OCI-LY1 (cell line): ENCODE measurements around the gene SIX2.

Experiments used
- H2AFZ ChIP-seq: fragments of 200-600 bp; sonication (generic), shearing (Covaris generic); 2 replicates; pipeline ENCODE4 v1.6.0; 2014; ENCODE audit warnings: antibody characterized with exemption, mild to moderate bottlenecking, low read length
- H3F3A ChIP-seq: fragments of 200-600 bp; sonication (generic), shearing (Covaris generic); 2 replicates; pipeline ENCODE4 v1.6.0; 2014; ENCODE audit warnings: mild to moderate bottlenecking, antibody characterized with exemption, low read length, moderate library complexity; ENCODE audit not compliant: insufficient read depth
- H3K27ac ChIP-seq: fragments of 200-600 bp; sonication (generic); 2 replicates; pipeline ENCODE4 v1.5.1; 2014; ENCODE audit warnings: low read length, mixed run types, mild to moderate bottlenecking, low read depth; ENCODE audit not compliant: poor library complexity, severe bottlenecking
- H3K27me3 ChIP-seq: fragments of 200-600 bp; sonication (generic); 2 replicates; pipeline ENCODE4 v1.6.0; 2014; ENCODE audit warnings: antibody characterized with exemption, mild to moderate bottlenecking, low read length, moderate library complexity; ENCODE audit not compliant: insufficient read depth
- H3K36me3 ChIP-seq: fragments of 200-600 bp; sonication (generic); 2 replicates; pipeline ENCODE4 v1.6.1; 2014; ENCODE audit warnings: mild to moderate bottlenecking, antibody characterized with exemption, low read length, moderate library complexity, mixed read lengths; ENCODE audit not compliant: insufficient read depth
- H3K4me1 ChIP-seq: fragments of 200-600 bp; sonication (generic); 2 replicates; pipeline ENCODE4 v1.5.1; 2014; ENCODE audit warnings: mild to moderate bottlenecking, low read length, moderate library complexity; ENCODE audit not compliant: insufficient read depth, severe bottlenecking
- H3K4me2 ChIP-seq: fragments of 200-600 bp; sonication (generic), shearing (Covaris generic); 2 replicates; pipeline ENCODE4 v1.6.1; 2014; ENCODE audit warnings: low read length
- H3K4me3 ChIP-seq: fragments of 200-600 bp; sonication (generic); 2 replicates; pipeline ENCODE4 v1.5.1; 2014; ENCODE audit warnings: low read length, low read depth, mild to moderate bottlenecking, mixed read lengths; ENCODE audit not compliant: poor library complexity, severe bottlenecking
- H3K79me2 ChIP-seq: fragments of 200-600 bp; shearing (Covaris generic); 2 replicates; pipeline ENCODE4 v1.6.1; 2016; ENCODE audit warnings: mixed run types, low read length, mixed read lengths; ENCODE audit not compliant: insufficient read depth
- H3K9ac ChIP-seq: fragments of 200-600 bp; sonication (generic), shearing (Covaris generic); 2 replicates; pipeline ENCODE4 v1.6.1; 2014; ENCODE audit warnings: mild to moderate bottlenecking, low read length, mixed read lengths
- H3K9me2 ChIP-seq: fragments of 200-600 bp; sonication (generic), shearing (Covaris generic); 2 replicates; pipeline ENCODE4 v1.6.1; 2014; ENCODE audit warnings: low read depth, mild to moderate bottlenecking, low read length, mixed read lengths
- H3K9me3 ChIP-seq: fragments of 200-600 bp; shearing (Covaris generic); 2 replicates; pipeline ENCODE4 v1.6.1; 2014; ENCODE audit warnings: low read length, mixed read lengths
- H4K20me1 ChIP-seq: fragments of 200-600 bp; sonication (generic), shearing (Covaris generic); 2 replicates; pipeline ENCODE4 v1.6.0; 2016; ENCODE audit warnings: mild to moderate bottlenecking, low read length; ENCODE audit not compliant: insufficient read depth
- EZH2 ChIP-seq: fragments of 200-600 bp; sonication (generic), shearing (Covaris generic); IDR thresholded peaks from 2 replicates; pipeline ENCODE4 v1.8.0; 2017; ENCODE audit warnings: borderline replicate concordance, mixed run types, mild to moderate bottlenecking, antibody characterized with exemption, low read length, moderate library complexity, mixed read lengths
- TF ChIP-seq, protein P1 (sequence below): fragments of 200-600 bp; sonication (generic), shearing (Covaris generic); IDR thresholded peaks from 2 replicates; pipeline ENCODE4 v1.5.1; 2017; ENCODE audit warnings: mild to moderate bottlenecking, antibody characterized with exemption, low read length, moderate library complexity, mixed read lengths

Gene SIX2

DNA sequence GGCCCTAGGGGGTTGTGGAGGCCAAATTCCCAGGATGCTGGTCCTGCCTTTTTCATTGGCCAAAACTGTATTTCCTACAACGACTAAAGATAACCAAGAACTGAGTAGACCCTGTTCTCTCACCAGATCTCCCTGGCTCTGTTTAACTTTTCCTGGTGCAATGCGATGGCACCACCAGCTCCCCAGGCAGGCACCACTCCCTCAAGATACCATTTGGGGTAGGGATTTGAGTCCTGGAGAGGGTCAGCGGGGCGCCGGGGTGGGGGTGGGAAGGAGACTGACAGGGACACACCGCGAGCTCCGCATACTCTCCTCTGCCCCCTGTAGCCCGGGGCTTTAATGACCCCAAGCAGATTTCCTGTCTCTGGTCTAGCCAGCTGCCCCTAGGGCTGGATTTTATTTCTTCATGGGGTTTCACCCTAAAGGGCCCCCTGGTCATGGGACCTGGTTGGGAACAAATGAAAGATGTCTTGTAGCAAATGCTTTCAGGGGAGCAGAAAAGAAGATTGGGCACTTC, 7.3 kb downstream of the SIX2 start:
- Histone ChIP-seq H3K9ac (no peak overlapping the region), H3K9me2 (no peaks in the 10 kb centered on the region), H3K9me3 (no peaks in the 10 kb centered on the region), H3K4me2 (no peak overlapping the region), H3K4me3 (no peak overlapping the region), H3F3A (no peaks in the 10 kb centered on the region), H2AFZ (no peak overlapping the region), H3K36me3 (no peaks in the 10 kb centered on the region), H3K27ac (no peak overlapping the region), H4K20me1 (no peaks in the 10 kb centered on the region), H3K4me1 (no peaks in the 10 kb centered on the region), H3K27me3 (0 out of 2 replicates have a peak, but pooled peaks cover 4% of the 10 kb centered on the region), H3K79me2 (no peaks in the 10 kb centered on the region)
- TF ChIP-seq, protein P1, sequence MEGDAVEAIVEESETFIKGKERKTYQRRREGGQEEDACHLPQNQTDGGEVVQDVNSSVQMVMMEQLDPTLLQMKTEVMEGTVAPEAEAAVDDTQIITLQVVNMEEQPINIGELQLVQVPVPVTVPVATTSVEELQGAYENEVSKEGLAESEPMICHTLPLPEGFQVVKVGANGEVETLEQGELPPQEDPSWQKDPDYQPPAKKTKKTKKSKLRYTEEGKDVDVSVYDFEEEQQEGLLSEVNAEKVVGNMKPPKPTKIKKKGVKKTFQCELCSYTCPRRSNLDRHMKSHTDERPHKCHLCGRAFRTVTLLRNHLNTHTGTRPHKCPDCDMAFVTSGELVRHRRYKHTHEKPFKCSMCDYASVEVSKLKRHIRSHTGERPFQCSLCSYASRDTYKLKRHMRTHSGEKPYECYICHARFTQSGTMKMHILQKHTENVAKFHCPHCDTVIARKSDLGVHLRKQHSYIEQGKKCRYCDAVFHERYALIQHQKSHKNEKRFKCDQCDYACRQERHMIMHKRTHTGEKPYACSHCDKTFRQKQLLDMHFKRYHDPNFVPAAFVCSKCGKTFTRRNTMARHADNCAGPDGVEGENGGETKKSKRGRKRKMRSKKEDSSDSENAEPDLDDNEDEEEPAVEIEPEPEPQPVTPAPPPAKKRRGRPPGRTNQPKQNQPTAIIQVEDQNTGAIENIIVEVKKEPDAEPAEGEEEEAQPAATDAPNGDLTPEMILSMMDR, result no peak
- TF ChIP-seq EZH2, result no peak

DNA sequence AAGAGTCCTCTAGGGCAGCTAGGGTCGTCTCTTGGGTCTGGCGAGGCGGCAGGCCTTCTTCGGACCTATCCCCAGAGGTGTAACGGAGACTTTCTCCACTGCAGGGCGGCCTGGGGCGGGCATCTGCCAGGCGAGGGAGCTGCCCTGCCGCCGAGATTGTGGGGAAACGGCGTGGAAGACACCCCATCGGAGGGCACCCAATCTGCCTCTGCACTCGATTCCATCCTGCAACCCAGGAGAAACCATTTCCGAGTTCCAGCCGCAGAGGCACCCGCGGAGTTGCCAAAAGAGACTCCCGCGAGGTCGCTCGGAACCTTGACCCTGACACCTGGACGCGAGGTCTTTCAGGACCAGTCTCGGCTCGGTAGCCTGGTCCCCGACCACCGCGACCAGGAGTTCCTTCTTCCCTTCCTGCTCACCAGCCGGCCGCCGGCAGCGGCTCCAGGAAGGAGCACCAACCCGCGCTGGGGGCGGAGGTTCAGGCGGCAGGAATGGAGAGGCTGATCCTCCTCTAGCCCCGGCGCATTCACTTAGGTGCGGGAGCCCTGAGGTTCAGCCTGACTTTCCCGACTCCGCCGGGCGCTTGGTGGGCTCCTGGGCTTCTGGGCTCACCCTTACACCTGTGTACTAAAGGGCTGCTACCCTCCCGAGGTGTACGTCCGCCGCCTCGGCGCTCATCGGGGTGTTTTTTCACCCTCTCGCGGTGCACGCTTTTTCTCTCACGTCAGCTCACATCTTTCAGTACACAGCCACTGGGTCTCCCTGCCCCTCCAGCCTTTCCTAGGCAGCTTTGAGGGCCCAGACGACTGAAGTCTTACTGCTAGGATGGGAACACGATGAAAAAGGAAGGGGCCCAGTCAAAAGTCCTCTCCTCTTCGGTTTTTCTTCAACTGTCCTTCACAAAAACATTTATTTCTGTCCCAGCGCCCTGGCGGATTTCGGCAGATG, 8.1 kb downstream of the SIX2 start:
- H3K36me3 ChIP-seq, result no peaks in the 10 kb centered on the region
- H3K9ac ChIP-seq, result no peak overlapping the region
- no peaks in the 10 kb centered on the region for H3K9me2 ChIP-seq
- H3K9me3 ChIP-seq, result no peaks in the 10 kb centered on the region
- H3K27me3 ChIP-seq, result 0 out of 2 replicates have a peak, but pooled peaks cover 4% of the 10 kb centered on the region
- no peak overlapping the region for H3K4me3 ChIP-seq
- no peak overlapping the region for H2AFZ ChIP-seq
- TF ChIP-seq, protein P1, result no peak
- no peak for TF ChIP-seq EZH2
- H4K20me1 ChIP-seq, result no peaks in the 10 kb centered on the region
- H3F3A ChIP-seq, result no peaks in the 10 kb centered on the region
- no peak overlapping the region for H3K4me2 ChIP-seq
- no peak overlapping the region for H3K27ac ChIP-seq
- no peaks in the 10 kb centered on the region for H3K4me1 ChIP-seq
- H3K79me2 ChIP-seq, result no peaks in the 10 kb centered on the region

DNA sequence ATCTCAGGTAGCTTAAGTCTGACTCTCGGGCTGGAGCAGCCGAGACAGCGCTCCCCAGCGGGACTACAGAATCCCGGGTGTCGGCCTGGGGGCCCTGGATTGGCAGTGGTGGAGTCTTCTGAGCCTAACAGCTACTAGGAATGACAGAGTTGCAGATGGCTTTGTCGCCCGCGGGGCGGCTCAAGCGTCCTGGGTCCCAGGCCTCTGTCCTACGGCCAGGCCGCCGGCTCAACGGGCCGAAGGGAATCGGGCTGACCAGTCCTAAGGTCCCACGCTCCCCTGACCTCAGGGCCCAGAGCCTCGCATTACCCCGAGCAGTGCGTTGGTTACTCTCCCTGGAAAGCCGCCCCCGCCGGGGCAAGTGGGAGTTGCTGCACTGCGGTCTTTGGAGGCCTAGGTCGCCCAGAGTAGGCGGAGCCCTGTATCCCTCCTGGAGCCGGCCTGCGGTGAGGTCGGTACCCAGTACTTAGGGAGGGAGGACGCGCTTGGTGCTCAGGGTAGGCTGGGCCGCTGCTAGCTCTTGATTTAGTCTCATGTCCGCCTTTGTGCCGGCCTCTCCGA, 8.8 kb downstream of the SIX2 start:
- H3K9me2 ChIP-seq, result no peaks in the 10 kb centered on the region
- no peaks in the 10 kb centered on the region for H3K36me3 ChIP-seq
- H3K4me2 ChIP-seq, result no peak overlapping the region
- 0 out of 2 replicates have a peak, but pooled peaks cover 4% of the 10 kb centered on the region for H3K27me3 ChIP-seq
- no peaks in the 10 kb centered on the region for H3K4me1 ChIP-seq
- TF ChIP-seq EZH2, result no peak
- TF ChIP-seq, protein P1, result no peak
- H4K20me1 ChIP-seq, result no peaks in the 10 kb centered on the region
- H3K4me3 ChIP-seq, result no peak overlapping the region
- H3K27ac ChIP-seq, result no peak overlapping the region
- H3K79me2 ChIP-seq, result no peaks in the 10 kb centered on the region
- no peak overlapping the region for H3K9ac ChIP-seq
- no peak overlapping the region for H2AFZ ChIP-seq
- no peaks in the 10 kb centered on the region for H3K9me3 ChIP-seq
- H3F3A ChIP-seq, result no peaks in the 10 kb centered on the region
